GM12892 (cell line): ENCODE data around the gene SGIP1.

Experiments
- POLR2A ChIP-seq: IDR thresholded peaks from 2 replicates; pipeline ENCODE4 v1.6.1; 2011; ENCODE audit warnings: low read depth, low read length, control low read depth
- POLR2AphosphoS5 ChIP-seq: IDR thresholded peaks from 2 replicates; pipeline ENCODE4 v1.6.1; 2011; ENCODE audit warnings: low read depth, low read length, control low read depth

- TF ChIP-seq POLR2A (no peak), POLR2AphosphoS5 (no peak)
Observed at GRCh38 chr1:66542314-66542713, 8.4 kb downstream of the SGIP1 start.
